Right kidney (tissue), 1 donor: ENCODE results near the gene GAB2.

Experiments used
- DNase-seq: peaks from one replicate; pipeline ENCODE4 v3.0.0-alpha.2; 2016

Gene GAB2

GRCh38 chr11:78219493-78220217, 198.0 kb downstream of the GAB2 start:
- DNase-seq = no peak

GRCh38 chr11:78218707-78219492, 198.7 kb downstream of the GAB2 start:
- DNase-seq = no peak

GRCh38 chr11:78217650-78218541, 199.7 kb downstream of the GAB2 start:
- no peak for DNase-seq

GRCh38 chr11:78216571-78217287, 200.9 kb downstream of the GAB2 start:
- DNase-seq = no peak

- no peak for DNase-seq
These were observed 201.6 kb downstream of the GAB2 start for GRCh38 chr11:78216021-78216420.

GRCh38 chr11:78214331-78215194, 203.1 kb downstream of the GAB2 start:
- DNase-seq = no peak

- no peak for DNase-seq
These were observed 203.9 kb downstream of the GAB2 start for GRCh38 chr11:78213526-78214330.

- DNase-seq = no peak
These were observed 204.8 kb downstream of the GAB2 start for GRCh38 chr11:78212586-78213371.

GRCh38 chr11:78211565-78211964, 206.1 kb downstream of the GAB2 start:
- no peak for DNase-seq

- no peak for DNase-seq
These were observed 207.5 kb downstream of the GAB2 start for GRCh38 chr11:78210000-78210608.

GRCh38 chr11:78209478-78209877, 208.1 kb downstream of the GAB2 start:
- no peak for DNase-seq

- DNase-seq = no peak
These were observed 209.1 kb downstream of the GAB2 start for GRCh38 chr11:78208257-78209165.

GRCh38 chr11:78207532-78208256, 209.9 kb downstream of the GAB2 start:
- DNase-seq = no peak

- no peak for DNase-seq
These were observed 211.9 kb downstream of the GAB2 start for GRCh38 chr11:78205691-78206090.

- no peak for DNase-seq
These were observed 212.4 kb downstream of the GAB2 start for GRCh38 chr11:78205256-78205655.

- no peak for DNase-seq
These were observed 214.4 kb downstream of the GAB2 start for GRCh38 chr11:78203184-78203583.

- no peak for DNase-seq
These were observed 214.9 kb downstream of the GAB2 start for GRCh38 chr11:78202733-78203167.
